B cell (primary cell): ENCODE results near the gene ACOXL. TPM values are rescaled to one million over a fixed set of nuclear protein-coding genes. Genes with fewer than 3 reads are reported as not detected.

Experiments
- ATAC-seq: fragments of 200-7000 bp; cut with Tn5 transposase; one replicate; pipeline ENCODE4 v1.10.0; 2021; ENCODE audit warnings: low read depth, mild to moderate bottlenecking, moderate number of reproducible peaks, moderate library complexity
- CTCF ChIA-PET: fragments of 350-600 bp; sonication (Branson Sonifier 250); formaldehyde crosslinking; loops from one replicate; lab custom pipeline; 2021; ENCODE audit warnings: antibody characterized with exemption, inconsistent platforms; lab: Charles Lee
- POLR2A ChIA-PET: fragments of 350-600 bp; sonication (Branson Sonifier 250); formaldehyde crosslinking; loops from one replicate; lab custom pipeline; 2021; ENCODE audit warnings: antibody characterized with exemption; lab: Charles Lee
- DNase-seq: peaks from one replicate; pipeline ENCODE4 v3.0.0; 2013
- H2AFZ ChIP-seq: 2 replicates; pipeline ENCODE4 v1.6.1; 2012; ENCODE audit warnings: mild to moderate bottlenecking, low read depth, low read length; ENCODE audit not compliant: insufficient read depth, poor library complexity, severe bottlenecking
- H3K27ac ChIP-seq, 2 donors: 1 replicate in 1 of 2; 2 replicates in 1 of 2; pipeline ENCODE4 v1.5.1; 2012 to 2013; ENCODE audit warnings: low read length in 2 of 2, mild to moderate bottlenecking in 2 of 2, moderate library complexity in 1 of 2
- H3K27me3 ChIP-seq, 4 experiments: fragments of 200-600 bp in 1 of 4; sonication (generic) in 1 of 4; replicated peaks in 1 of 4; 1 replicate in 2 of 4; 2 replicates in 2 of 4; pipeline versions ENCODE4 v1.6.1 to v1.7.0; 2013 to 2016; ENCODE audit warnings: low read length in 3 of 4, mild to moderate bottlenecking in 2 of 4, mixed read lengths in 1 of 4, moderate library complexity in 1 of 4; ENCODE audit not compliant: insufficient read depth in 4 of 4, control insufficient read depth in 3 of 4; ENCODE audit errors: control extremely low read depth in 1 of 4
- H3K36me3 ChIP-seq, 2 experiments: replicated peaks in 1 of 2; 1 replicate in 1 of 2; 2 replicates in 1 of 2; pipeline versions ENCODE4 v1.6.1 to v1.7.1; 2013; ENCODE audit warnings: low read length in 1 of 2; ENCODE audit not compliant: insufficient read depth in 2 of 2, control insufficient read depth in 1 of 2; ENCODE audit errors: control extremely low read depth in 1 of 2, extremely low read depth in 1 of 2
- H3K4me1 ChIP-seq, 2 donors: fragments of 200-600 bp in 1 of 2; sonication (generic) in 1 of 2; 1 replicate in 1 of 2; 2 replicates in 1 of 2; pipeline versions ENCODE4 v1.5.1 to v1.6.1; 2013 to 2017; ENCODE audit warnings: low read length in 2 of 2; ENCODE audit not compliant: control insufficient read depth in 2 of 2, insufficient read depth in 2 of 2
- H3K4me2 ChIP-seq: replicated peaks from 2 replicates; pipeline ENCODE3; 2012; ENCODE audit warnings: mild to moderate bottlenecking, low read depth, low read length; ENCODE audit not compliant: poor library complexity, severe bottlenecking
- H3K4me3 ChIP-seq, 5 experiments: fragments of 200-600 bp in 1 of 5; sonication (generic) in 1 of 5; 1 replicate in 3 of 5; 2 replicates in 2 of 5; pipeline versions ENCODE4 v1.5.1 to v1.7.0; 2011 to 2016; ENCODE audit warnings: low read length in 4 of 5, mild to moderate bottlenecking in 4 of 5, low read depth in 2 of 5, control low read depth in 1 of 5, moderate library complexity in 1 of 5; ENCODE audit not compliant: insufficient read depth in 1 of 5; ENCODE audit errors: control extremely low read depth in 1 of 5, extremely low read depth in 1 of 5
- H3K79me2 ChIP-seq: fragments of 200-600 bp; sonication (generic); one replicate; pipeline ENCODE4 v1.6.0; 2016; ENCODE audit warnings: low read length; ENCODE audit not compliant: control insufficient read depth, insufficient read depth
- H3K9ac ChIP-seq: fragments of 200-600 bp; sonication (generic); 2 replicates; pipeline ENCODE4 v1.6.1; 2017; ENCODE audit warnings: mild to moderate bottlenecking, low read length, moderate library complexity
- H3K9me3 ChIP-seq, 3 donors: one replicate each; pipeline versions ENCODE4 v1.6.1 to v1.7.1; 2013; ENCODE audit warnings: low read length in 2 of 3; ENCODE audit not compliant: control insufficient read depth in 2 of 3, insufficient read depth in 1 of 3; ENCODE audit errors: control extremely low read depth in 1 of 3
- H4K20me1 ChIP-seq: 2 replicates; pipeline ENCODE4 v1.6.0; 2012; ENCODE audit warnings: mild to moderate bottlenecking, low read length; ENCODE audit not compliant: insufficient read depth, control insufficient read depth, poor library complexity, severe bottlenecking
- H3K27ac Mint-ChIP-seq: one replicate; pipeline ENCODE4 v1.8.0; 2021; ENCODE audit warnings: mixed read lengths
- H3K27me3 Mint-ChIP-seq: one replicate; pipeline ENCODE4 v1.8.0; 2021; ENCODE audit warnings: mixed read lengths
- H3K4me1 Mint-ChIP-seq: one replicate; pipeline ENCODE4 v1.8.0; 2021; ENCODE audit warnings: mixed read lengths
- H3K4me3 Mint-ChIP-seq: one replicate; pipeline ENCODE4 v1.8.0; 2021; ENCODE audit warnings: mixed read lengths
- H3K9me3 Mint-ChIP-seq: one replicate; pipeline ENCODE4 v1.8.0; 2022; ENCODE audit warnings: mixed read lengths; ENCODE audit not compliant: insufficient read depth
- EZH2 ChIP-seq: IDR thresholded peaks from 2 replicates; pipeline ENCODE4 v1.6.1; 2012; ENCODE audit warnings: borderline replicate concordance, low read depth, mild to moderate bottlenecking, moderate library complexity, low read length; ENCODE audit not compliant: insufficient read depth, poor library complexity, severe bottlenecking
- WGBS: methylation state at CpG from one replicate; pipeline ENCODE4 v1.1.5; 2013; ENCODE audit warnings: missing lambda C conversion rate; ENCODE audit not compliant: insufficient coverage; 5-methylcytosine and 5-hydroxymethylcytosine counted together
- intact Hi-C: fragments of 100-400 bp; cut with micrococcal nuclease; formaldehyde crosslinking; loops from one replicate; pipeline ENCODE4 v1.10.0; 2022
- polyA plus RNA-seq: library from polyadenylated mRNA; depleted of rRNA; stranded (reverse); fragments of >200 nt; gene quantifications from 2 replicates; pipeline ENCODE4 v1.2.3, GENCODE V29; 2012
- total RNA-seq, 2 donors: library from RNA; stranded (reverse); fragments of 120-200 nt in 1 of 2; gene quantifications; 1 replicate in 1 of 2; 2 replicates in 1 of 2; pipeline versions ENCODE4 v1.2.3 to v1.2.4, GENCODE V29; 2013 to 2022
- TF ChIP-seq, protein P1 (sequence below): fragments of 200-600 bp; IDR thresholded peaks from one replicate; pipeline ENCODE4 v1.8.0; 2022; ENCODE audit warnings: antibody characterized with exemption, mild to moderate bottlenecking

ACOXL gene
- total and polyA plus RNA-seq, 2 donors (not counting 1 experiment from before 2014, with no cell fraction given): 0.06 TPM; not detected in 1

DNA sequence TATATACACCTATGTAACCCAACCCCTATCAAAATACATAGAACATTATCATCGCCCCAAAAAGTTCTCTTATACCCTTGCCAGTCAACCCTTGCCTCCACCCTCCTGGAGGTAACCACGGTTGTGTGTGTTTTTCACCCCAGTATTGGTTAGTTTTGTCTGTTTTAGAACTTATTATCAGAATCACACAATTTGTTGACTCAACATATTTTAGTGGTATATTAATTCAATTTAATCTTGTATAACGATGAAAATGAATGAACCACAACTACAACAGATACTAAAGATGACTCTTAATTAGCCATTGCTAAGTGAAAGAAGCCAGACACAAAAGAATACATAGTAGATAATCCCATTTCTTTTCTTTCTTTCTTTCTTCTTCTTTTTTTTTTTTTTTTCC, 19.3 kb downstream of the ACOXL start:
- ATAC-seq (no peak), DNase-seq (no peak)
- no peak overlapping the region for H3K27ac ChIP-seq
- Mint-ChIP-seq H3K4me3 (no peak overlapping the region), H3K27me3 (peaks cover 49% of the 10 kb centered on the region), H3K9me3 (no peaks in the 10 kb centered on the region), H3K4me1 (peaks cover 10% of the 10 kb centered on the region), H3K27ac (no peak overlapping the region)
- no peaks in the 10 kb centered on the region for H3K9me3 ChIP-seq
- no peaks in the 10 kb centered on the region for H3K79me2 ChIP-seq
- H3K4me1 ChIP-seq: peaks cover 10 to 12% of the 10 kb centered on the region in 2 donors
- TF ChIP-seq EZH2: no peak
- TF ChIP-seq, protein P1, sequence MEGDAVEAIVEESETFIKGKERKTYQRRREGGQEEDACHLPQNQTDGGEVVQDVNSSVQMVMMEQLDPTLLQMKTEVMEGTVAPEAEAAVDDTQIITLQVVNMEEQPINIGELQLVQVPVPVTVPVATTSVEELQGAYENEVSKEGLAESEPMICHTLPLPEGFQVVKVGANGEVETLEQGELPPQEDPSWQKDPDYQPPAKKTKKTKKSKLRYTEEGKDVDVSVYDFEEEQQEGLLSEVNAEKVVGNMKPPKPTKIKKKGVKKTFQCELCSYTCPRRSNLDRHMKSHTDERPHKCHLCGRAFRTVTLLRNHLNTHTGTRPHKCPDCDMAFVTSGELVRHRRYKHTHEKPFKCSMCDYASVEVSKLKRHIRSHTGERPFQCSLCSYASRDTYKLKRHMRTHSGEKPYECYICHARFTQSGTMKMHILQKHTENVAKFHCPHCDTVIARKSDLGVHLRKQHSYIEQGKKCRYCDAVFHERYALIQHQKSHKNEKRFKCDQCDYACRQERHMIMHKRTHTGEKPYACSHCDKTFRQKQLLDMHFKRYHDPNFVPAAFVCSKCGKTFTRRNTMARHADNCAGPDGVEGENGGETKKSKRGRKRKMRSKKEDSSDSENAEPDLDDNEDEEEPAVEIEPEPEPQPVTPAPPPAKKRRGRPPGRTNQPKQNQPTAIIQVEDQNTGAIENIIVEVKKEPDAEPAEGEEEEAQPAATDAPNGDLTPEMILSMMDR: no peak
- ChIA-PET CTCF (no interaction called here), POLR2A (no interaction called here)
- no peaks in the 10 kb centered on the region for H3K36me3 ChIP-seq
- H4K20me1 ChIP-seq: no peaks in the 10 kb centered on the region
- H3K27me3 ChIP-seq: peaks cover 0 to 12% (median 7%) of the 10 kb centered on the region in 4 experiments
- no CpG with 5 or more reads among the region's 3 CpGs for WGBS
- no peak overlapping the region for H3K4me2 ChIP-seq
- no peak overlapping the region for H2AFZ ChIP-seq
- no peak overlapping the region for H3K4me3 ChIP-seq
- intact Hi-C loops: no loop called here
- H3K9ac ChIP-seq: no peak overlapping the region

DNA sequence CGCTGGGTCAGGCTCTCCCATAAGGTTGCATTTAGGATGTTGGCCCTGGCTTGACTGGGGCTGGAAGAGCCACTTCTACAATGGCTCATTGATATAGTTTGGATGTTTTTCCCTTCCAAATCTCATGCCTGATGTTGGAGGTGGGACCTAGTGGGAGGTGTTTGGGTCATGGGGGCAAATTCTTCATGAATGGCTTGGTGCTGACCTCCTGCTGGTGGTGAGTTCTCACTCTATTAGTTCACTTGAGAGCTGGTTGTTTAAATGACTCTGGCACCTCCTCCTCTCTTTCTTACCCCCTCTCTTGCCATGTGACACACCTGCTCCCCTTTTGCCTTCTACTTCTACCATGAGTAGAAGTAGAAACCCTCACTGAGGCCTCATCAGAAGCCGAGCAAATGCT, 20.5 kb downstream of the ACOXL start:
- CTCF ChIA-PET: interaction anchor here (1.7 kb wide), 1 partner anchor 9 kb away, joined by 5 read pairs; no protein-coding TSS in a partner anchor

More for the DNA sequence above, 20.5 kb downstream of the ACOXL start:
- no peaks in the 10 kb centered on the region for H3K79me2 ChIP-seq
- Mint-ChIP-seq H3K27ac (no peak overlapping the region), H3K27me3 (peaks cover 50% of the 10 kb centered on the region), H3K4me1 (peaks cover 10% of the 10 kb centered on the region), H3K9me3 (no peaks in the 10 kb centered on the region), H3K4me3 (no peak overlapping the region)
- H3K9ac ChIP-seq: no peak overlapping the region
- H3K27ac ChIP-seq: no peak overlapping the region
- peaks cover 0 to 12% (median 7%) of the 10 kb centered on the region in 4 experiments for H3K27me3 ChIP-seq
- no peak for TF ChIP-seq EZH2
- TF ChIP-seq, protein P1: no peak
- H3K9me3 ChIP-seq: no peaks in the 10 kb centered on the region
- H3K4me1 ChIP-seq: peaks cover 9 to 10% of the 10 kb centered on the region in 2 donors
- WGBS: 100% methylated on average over 2 of the region's 2 CpGs
- no peak overlapping the region for H3K4me2 ChIP-seq
- no peak for DNase-seq
- ATAC-seq: no peak
- H4K20me1 ChIP-seq: no peaks in the 10 kb centered on the region
- H3K36me3 ChIP-seq: no peaks in the 10 kb centered on the region
- H2AFZ ChIP-seq: no peak overlapping the region
- H3K4me3 ChIP-seq: no peak overlapping the region
- POLR2A ChIA-PET: no interaction called here
- intact Hi-C loops: no loop called here
